Measurements from ENCODE around the gene CELF2.

Gene CELF2

GRCh38 chr10:11282661-11283060 is 265.0 kb downstream of the CELF2 start:
- no peak for DNase-seq

GRCh38 chr10:11284291-11285085 is 266.8 kb downstream of the CELF2 start:
- DNase-seq: no peak

- DNase-seq: no peak
These were observed 267.5 kb downstream of the CELF2 start for GRCh38 chr10:11285171-11285570.

- no peak for DNase-seq
These were observed 268.7 kb downstream of the CELF2 start for GRCh38 chr10:11286261-11286852.

- DNase-seq: no peak
These were observed 270.6 kb downstream of the CELF2 start for GRCh38 chr10:11288302-11288701.

- no peak for DNase-seq
These were observed 272.7 kb downstream of the CELF2 start for GRCh38 chr10:11290156-11290890.

GRCh38 chr10:11292576-11293302 is 275.1 kb downstream of the CELF2 start:
- no peak for DNase-seq

- DNase-seq: no peak
These were observed 275.7 kb downstream of the CELF2 start for GRCh38 chr10:11293332-11293731.

GRCh38 chr10:11294831-11295450 is 277.3 kb downstream of the CELF2 start:
- no peak for DNase-seq

GRCh38 chr10:11295492-11295891 is 277.8 kb downstream of the CELF2 start:
- DNase-seq: no peak

GRCh38 chr10:11297136-11297535 is 279.5 kb downstream of the CELF2 start:
- no peak for DNase-seq

GRCh38 chr10:11298116-11298515 is 280.4 kb downstream of the CELF2 start:
- no peak for DNase-seq

GRCh38 chr10:11299125-11299524 is 281.5 kb downstream of the CELF2 start:
- DNase-seq: no peak

- no peak for DNase-seq
These were observed 282.4 kb downstream of the CELF2 start for GRCh38 chr10:11300026-11300425.

GRCh38 chr10:11300563-11300962 is 282.9 kb downstream of the CELF2 start:
- no peak for DNase-seq

- DNase-seq: no peak
These were observed 284.0 kb downstream of the CELF2 start for GRCh38 chr10:11301571-11302111.

GRCh38 chr10:11302181-11302580 is 284.5 kb downstream of the CELF2 start:
- no peak for DNase-seq

- no peak for DNase-seq
These were observed 285.9 kb downstream of the CELF2 start for GRCh38 chr10:11303361-11304170.

- no peak for DNase-seq
These were observed 287.4 kb downstream of the CELF2 start for GRCh38 chr10:11304906-11305585.

- DNase-seq: no peak
These were observed 288.3 kb downstream of the CELF2 start for GRCh38 chr10:11305825-11306593.
